ENCODE results near the gene FHIT. TPM values are rescaled to one million over a fixed set of nuclear protein-coding genes. Genes with fewer than 3 reads are reported as not detected.

Gene FHIT
- total RNA-seq, 1 donor from 2014 or later = 1.3 TPM

- no peak for DNase-seq (ENCODE audit: low read depth, low spot score)
Measured at GRCh38 chr3:59895972-59896371, 1355.3 kb downstream of the FHIT start.

- DNase-seq (ENCODE audit: low read depth, low spot score) = no peak
Measured at GRCh38 chr3:59894425-59895121, 1356.7 kb downstream of the FHIT start.

GRCh38 chr3:59890639-59891038 lies 1360.6 kb downstream of the FHIT start:
- no peak for DNase-seq (ENCODE audit: low read depth, low spot score)

- no peak for DNase-seq (ENCODE audit: low read depth, low spot score)
Measured at GRCh38 chr3:59886790-59887189, 1364.5 kb downstream of the FHIT start.

- no peak for DNase-seq (ENCODE audit: low read depth, low spot score)
Measured at GRCh38 chr3:59885899-59886400, 1365.3 kb downstream of the FHIT start.

GRCh38 chr3:59885101-59885500 lies 1366.2 kb downstream of the FHIT start:
- no peak for DNase-seq (ENCODE audit: low read depth, low spot score)

- DNase-seq (ENCODE audit: low read depth, low spot score) = no peak
Measured at GRCh38 chr3:59884409-59884808, 1366.8 kb downstream of the FHIT start.

- no peak for DNase-seq (ENCODE audit: low read depth, low spot score)
Measured at GRCh38 chr3:59882746-59883145, 1368.5 kb downstream of the FHIT start.

- no peak for DNase-seq (ENCODE audit: low read depth, low spot score)
Measured at GRCh38 chr3:59880717-59881116, 1370.5 kb downstream of the FHIT start.

GRCh38 chr3:59879031-59879581 lies 1372.1 kb downstream of the FHIT start:
- no peak for DNase-seq (ENCODE audit: low read depth, low spot score)

- DNase-seq (ENCODE audit: low read depth, low spot score) = no peak
Measured at GRCh38 chr3:59878038-59878427, 1373.2 kb downstream of the FHIT start.

- no peak for DNase-seq (ENCODE audit: low read depth, low spot score)
Measured at GRCh38 chr3:59877263-59878037, 1373.8 kb downstream of the FHIT start.

- no peak for DNase-seq (ENCODE audit: low read depth, low spot score)
Measured at GRCh38 chr3:59876533-59877062, 1374.7 kb downstream of the FHIT start.

GRCh38 chr3:59873576-59874230 lies 1377.5 kb downstream of the FHIT start:
- DNase-seq (ENCODE audit: low read depth, low spot score) = no peak

GRCh38 chr3:59872128-59872527 lies 1379.1 kb downstream of the FHIT start:
- no peak for DNase-seq (ENCODE audit: low read depth, low spot score)

GRCh38 chr3:59867185-59868002 lies 1383.9 kb downstream of the FHIT start:
- DNase-seq (ENCODE audit: low read depth, low spot score) = no peak

- no peak for DNase-seq (ENCODE audit: low read depth, low spot score)
Measured at GRCh38 chr3:59866076-59866475, 1385.2 kb downstream of the FHIT start.

- DNase-seq (ENCODE audit: low read depth, low spot score) = no peak
Measured at GRCh38 chr3:59865351-59865750, 1385.9 kb downstream of the FHIT start.

GRCh38 chr3:59862686-59863085 lies 1388.6 kb downstream of the FHIT start:
- DNase-seq (ENCODE audit: low read depth, low spot score) = no peak

GRCh38 chr3:59857589-59858346 lies 1393.5 kb downstream of the FHIT start:
- peak; percentile 17 for DNase-seq (ENCODE audit: low read depth, low spot score)
